ENCODE results near the gene PNP.

PNP gene

GRCh38 chr14:20427231-20428009, 41.8 kb upstream of the PNP start:
- TF ChIP-seq ZFP69B (tag by site-specific recombination; IDR thresholded peaks at IDR 0.05) (no peak), ZNF223 (tag by site-specific recombination; IDR thresholded peaks at IDR 0.05) (no peak), PRDM1 (tag by site-specific recombination; IDR thresholded peaks at IDR 0.05) (peak; percentile 52; the same call in 1 of the 2 replicates), ZBTB48 (tag by site-specific recombination; IDR thresholded peaks at IDR 0.05) (no peak), KLF1 (tag by site-specific recombination; IDR thresholded peaks at IDR 0.05) (no peak), YY2 (tag by site-specific recombination; IDR thresholded peaks at IDR 0.05) (no peak), ZNF175 (tag by site-specific recombination; IDR thresholded peaks at IDR 0.05) (no peak), ZNF600 (tag by site-specific recombination; IDR thresholded peaks at IDR 0.05) (0 out of 2 replicates have a peak, but pooled peaks have one; percentile 15), KLF10 (tag by site-specific recombination; IDR thresholded peaks at IDR 0.05) (no peak), SP7 (tag by site-specific recombination; IDR thresholded peaks at IDR 0.05) (peak; percentile 45), ATF2 (tag by site-specific recombination; IDR thresholded peaks at IDR 0.05; ENCODE audit: low read depth) (no peak), SP3 (tag by site-specific recombination; IDR thresholded peaks at IDR 0.05) (peak; percentile 24; the same call in 1 of the 2 replicates), ZNF530 (tag by site-specific recombination; IDR thresholded peaks at IDR 0.05; ENCODE audit: low read depth) (no peak), ZNF791 (tag by site-specific recombination; IDR thresholded peaks at IDR 0.05) (no peak), ZNF518A (tag by site-specific recombination; conservative IDR thresholded peaks at IDR 0.05; ENCODE audit: low read depth) (no peak)
- TF ChIP-seq, protein P1, sequence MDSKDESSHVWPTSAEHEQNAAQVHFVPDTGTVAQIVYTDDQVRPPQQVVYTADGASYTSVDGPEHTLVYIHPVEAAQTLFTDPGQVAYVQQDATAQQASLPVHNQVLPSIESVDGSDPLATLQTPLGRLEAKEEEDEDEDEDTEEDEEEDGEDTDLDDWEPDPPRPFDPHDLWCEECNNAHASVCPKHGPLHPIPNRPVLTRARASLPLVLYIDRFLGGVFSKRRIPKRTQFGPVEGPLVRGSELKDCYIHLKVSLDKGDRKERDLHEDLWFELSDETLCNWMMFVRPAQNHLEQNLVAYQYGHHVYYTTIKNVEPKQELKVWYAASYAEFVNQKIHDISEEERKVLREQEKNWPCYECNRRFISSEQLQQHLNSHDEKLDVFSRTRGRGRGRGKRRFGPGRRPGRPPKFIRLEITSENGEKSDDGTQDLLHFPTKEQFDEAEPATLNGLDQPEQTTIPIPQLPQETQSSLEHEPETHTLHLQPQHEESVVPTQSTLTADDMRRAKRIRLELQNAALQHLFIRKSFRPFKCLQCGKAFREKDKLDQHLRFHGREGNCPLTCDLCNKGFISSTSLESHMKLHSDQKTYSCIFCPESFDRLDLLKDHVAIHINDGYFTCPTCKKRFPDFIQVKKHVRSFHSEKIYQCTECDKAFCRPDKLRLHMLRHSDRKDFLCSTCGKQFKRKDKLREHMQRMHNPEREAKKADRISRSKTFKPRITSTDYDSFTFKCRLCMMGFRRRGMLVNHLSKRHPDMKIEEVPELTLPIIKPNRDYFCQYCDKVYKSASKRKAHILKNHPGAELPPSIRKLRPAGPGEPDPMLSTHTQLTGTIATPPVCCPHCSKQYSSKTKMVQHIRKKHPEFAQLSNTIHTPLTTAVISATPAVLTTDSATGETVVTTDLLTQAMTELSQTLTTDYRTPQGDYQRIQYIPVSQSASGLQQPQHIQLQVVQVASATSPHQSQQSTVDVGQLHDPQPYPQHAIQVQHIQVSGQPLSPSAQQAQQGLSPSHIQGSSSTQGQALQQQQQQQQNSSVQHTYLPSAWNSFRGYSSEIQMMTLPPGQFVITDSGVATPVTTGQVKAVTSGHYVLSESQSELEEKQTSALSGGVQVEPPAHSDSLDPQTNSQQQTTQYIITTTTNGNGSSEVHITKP (tag by site-specific recombination; IDR thresholded peaks at IDR 0.05) = peak; percentile 92
- ChIA-PET CTCF (interaction anchor here (2.4 kb wide), 1 partner anchor 12 kb away, joined by 11 read pairs; no protein-coding TSS in a partner anchor), POLR2A (no interaction called here)
- no peak overlapping the region for H3K27ac ChIP-seq (ENCODE audit: extremely low read depth, low read depth, low read length)
- H3K4me3 ChIP-seq (ENCODE audit: low read depth, low read length) = no peak overlapping the region
- H3K36me3 ChIP-seq (ENCODE audit: control insufficient read depth in 2 of 2, insufficient read depth in 1 of 2, low read length in 2 of 2) = no peaks in the 10 kb centered on the region
- no peaks in the 10 kb centered on the region for H3K9me3 ChIP-seq (ENCODE audit: control insufficient read depth, insufficient read depth, low read depth, low read length)
- H3K4me1 ChIP-seq (ENCODE audit: control insufficient read depth, insufficient read depth, low read length) = no peaks in the 10 kb centered on the region

Data from HEK293 (cell line).